WTC11 (cell line): ENCODE measurements around the gene PRR13. TPM values are rescaled to one million over a fixed set of nuclear protein-coding genes. Genes with fewer than 3 reads are reported as not detected.

Experiments
- AFF4 ChIP-seq: sonication (generic); formaldehyde crosslinking; IDR thresholded peaks from 2 replicates; pipeline ENCODE4 v1.8.1; 2023; ENCODE audit warnings: mild to moderate bottlenecking, missing genetic modification reagents, borderline replicate concordance
- E2F4 ChIP-seq: sonication (generic); formaldehyde crosslinking; IDR thresholded peaks from 2 replicates; pipeline ENCODE4 v1.8.1; 2022; ENCODE audit warnings: low read depth, mild to moderate bottlenecking, moderate library complexity, missing genetic modification reagents, borderline replicate concordance
- FOXP1 ChIP-seq: sonication (generic); formaldehyde crosslinking; IDR thresholded peaks from 2 replicates; pipeline ENCODE4 v1.8.0; 2022; ENCODE audit warnings: missing genetic modification reagents, mild to moderate bottlenecking, moderate library complexity, borderline replicate concordance
- FOXP4 ChIP-seq: sonication (generic); formaldehyde crosslinking; IDR thresholded peaks from 2 replicates; pipeline ENCODE4 v1.8.0; 2022; ENCODE audit warnings: mild to moderate bottlenecking, missing genetic modification reagents
- HMGA2 ChIP-seq: fragments of 250-450 bp; sonication (Bioruptor Pico); IDR thresholded peaks from 2 replicates; pipeline ENCODE4 v1.4.0; 2021; ENCODE audit warnings: mild to moderate bottlenecking, moderate library complexity
- IRF2 ChIP-seq: sonication (generic); formaldehyde crosslinking; IDR thresholded peaks from 2 replicates; pipeline ENCODE4 v1.8.0; 2022; ENCODE audit warnings: low read depth, missing genetic modification reagents, borderline replicate concordance
- KAT7 ChIP-seq: sonication (generic); formaldehyde crosslinking; IDR thresholded peaks from 2 replicates; pipeline ENCODE4 v1.8.1; 2023; ENCODE audit warnings: missing genetic modification reagents, mild to moderate bottlenecking, borderline replicate concordance
- MLX ChIP-seq: sonication (generic); formaldehyde crosslinking; IDR thresholded peaks from 2 replicates; pipeline ENCODE4 v1.8.1; 2023; ENCODE audit warnings: mild to moderate bottlenecking, missing genetic modification reagents, moderate library complexity
- MXD4 ChIP-seq: fragments of 250-450 bp; sonication (Bioruptor Pico); IDR thresholded peaks from 2 replicates; pipeline ENCODE4 v1.8.0; 2021; ENCODE audit warnings: mild to moderate bottlenecking, moderate library complexity, borderline replicate concordance
- MYBL2 ChIP-seq: sonication (generic); formaldehyde crosslinking; IDR thresholded peaks from 2 replicates; pipeline ENCODE4 v1.8.1; 2023; ENCODE audit warnings: mild to moderate bottlenecking, moderate library complexity, missing genetic modification reagents
- NR2C2 ChIP-seq: sonication (generic); formaldehyde crosslinking; IDR thresholded peaks from 2 replicates; pipeline ENCODE4 v1.8.0; 2022; ENCODE audit warnings: mild to moderate bottlenecking, missing genetic modification reagents
- PRDM15 ChIP-seq: sonication (generic); formaldehyde crosslinking; IDR thresholded peaks from 2 replicates; pipeline ENCODE4 v1.8.0; 2022; ENCODE audit warnings: missing genetic modification reagents
- STAT6 ChIP-seq: sonication (generic); formaldehyde crosslinking; conservative IDR thresholded peaks from 2 replicates; pipeline ENCODE4 v1.8.1; 2023; ENCODE audit warnings: mild to moderate bottlenecking, low read depth, missing genetic modification reagents, moderate library complexity
- TCF7 ChIP-seq: sonication (generic); formaldehyde crosslinking; IDR thresholded peaks from 2 replicates; pipeline ENCODE4 v1.8.0; 2022; ENCODE audit warnings: mild to moderate bottlenecking, low read depth, missing genetic modification reagents, moderate library complexity
- TEAD4 ChIP-seq: sonication (generic); formaldehyde crosslinking; IDR thresholded peaks from 2 replicates; pipeline ENCODE4 v1.8.0; 2022; ENCODE audit warnings: mild to moderate bottlenecking, missing genetic modification reagents
- ZBTB21 ChIP-seq: sonication (generic); formaldehyde crosslinking; IDR thresholded peaks from 2 replicates; pipeline ENCODE4 v1.8.1; 2023; ENCODE audit warnings: mild to moderate bottlenecking, missing genetic modification reagents, borderline replicate concordance
- ZNF138 ChIP-seq: sonication (generic); formaldehyde crosslinking; conservative IDR thresholded peaks from 2 replicates; pipeline ENCODE4 v1.8.1; 2022; ENCODE audit warnings: mild to moderate bottlenecking, moderate library complexity, missing genetic modification reagents
- ZNF232 ChIP-seq: sonication (generic); formaldehyde crosslinking; IDR thresholded peaks from 2 replicates; pipeline ENCODE4 v1.8.0; 2022; ENCODE audit warnings: mild to moderate bottlenecking, missing genetic modification reagents
- ZNF263 ChIP-seq: sonication (generic); formaldehyde crosslinking; IDR thresholded peaks from 2 replicates; pipeline ENCODE4 v1.8.1; 2022; ENCODE audit warnings: low read depth, mild to moderate bottlenecking, moderate library complexity, missing genetic modification reagents
- ZNF396 ChIP-seq: fragments of 250-450 bp; sonication (Bioruptor Pico); IDR thresholded peaks from 2 replicates; pipeline ENCODE4 v1.8.0; 2021; ENCODE audit warnings: mild to moderate bottlenecking, moderate library complexity, borderline replicate concordance
- ZNF512 ChIP-seq: sonication (generic); formaldehyde crosslinking; IDR thresholded peaks from 2 replicates; pipeline ENCODE4 v1.8.1; 2022; ENCODE audit warnings: missing genetic modification reagents, borderline replicate concordance
- total RNA-seq: library from RNA; stranded (reverse); gene quantifications from 3 replicates; pipeline ENCODE4 v1.2.3, GENCODE V29; 2021

PRR13 gene
- total RNA-seq, 1 experiment from 2014 or later = 187 TPM

- no peak for TF ChIP-seq IRF2 (CRISPR knock-in tag)
- TF ChIP-seq FOXP4 = peak; percentile 89
- TF ChIP-seq KAT7 (CRISPR knock-in tag) = 0 out of 2 replicates have a peak, but pooled peaks have one; percentile 66
- TF ChIP-seq ZBTB21 = no peak
- no peak for TF ChIP-seq MYBL2 (CRISPR knock-in tag)
- no peak for TF ChIP-seq ZNF138 (CRISPR knock-in tag)
- TF ChIP-seq STAT6 (CRISPR knock-in tag) = no peak
- TF ChIP-seq ZNF263 (CRISPR knock-in tag) = no peak
- no peak for TF ChIP-seq ZNF232 (CRISPR knock-in tag)
- TF ChIP-seq MXD4 = no peak
- no peak for TF ChIP-seq TCF7
- TF ChIP-seq MLX (CRISPR knock-in tag) = no peak
- peak; percentile 60; the same call in 1 of the 2 replicates for TF ChIP-seq FOXP1 (CRISPR knock-in tag)
- TF ChIP-seq HMGA2 (CRISPR knock-in tag) = no peak
- TF ChIP-seq NR2C2 = no peak
- TF ChIP-seq PRDM15 = no peak; the same call in 1 of the 2 replicates
- TF ChIP-seq AFF4 (CRISPR knock-in tag) = no peak
- 0 out of 2 replicates have a peak, but pooled peaks have one; percentile 44 for TF ChIP-seq TEAD4
- no peak for TF ChIP-seq ZNF396 (CRISPR knock-in tag)
- TF ChIP-seq E2F4 (CRISPR knock-in tag) = peak; percentile 19; the same call in 1 of the 2 replicates
- no peak for TF ChIP-seq ZNF512
These were observed 10.9 kb downstream of the PRR13 start (continued) for GRCh38 chr12:53452159-53453077.
